GM19463 (cell line): ENCODE results near the gene GRIP1.

Experiments used
- ATAC-seq: cut with Tn5 transposase; IDR thresholded peaks from one replicate; pipeline ENCODE4 v1.9.1; 2021; ENCODE audit warnings: mild to moderate bottlenecking, moderate library complexity; ENCODE audit not compliant: unreplicated experiment

GRIP1 gene

GRCh38 chr12:66694666-66695613, 16.1 kb upstream of the GRIP1 start:
- no peak for ATAC-seq

GRCh38 chr12:66693901-66694513, 15.1 kb upstream of the GRIP1 start:
- peak; percentile 66 for ATAC-seq

GRCh38 chr12:66692986-66693385, 14.1 kb upstream of the GRIP1 start:
- ATAC-seq: no peak

- no peak for ATAC-seq
Observed at GRCh38 chr12:66692170-66692569, 13.3 kb upstream of the GRIP1 start.

- ATAC-seq: peak; percentile 71
Observed at GRCh38 chr12:66688846-66689439, 10.1 kb upstream of the GRIP1 start.

- no peak for ATAC-seq
Observed at GRCh38 chr12:66684222-66684621, 5.3 kb upstream of the GRIP1 start.

- ATAC-seq: no peak
Observed at GRCh38 chr12:66683822-66684221, 4.9 kb upstream of the GRIP1 start.

GRCh38 chr12:66683073-66683472, 4.2 kb upstream of the GRIP1 start:
- ATAC-seq: no peak

- ATAC-seq: no peak
Observed at GRCh38 chr12:66679461-66680084, 697 bp upstream of the GRIP1 start.

- ATAC-seq: no peak
Observed at GRCh38 chr12:66676241-66676640, 2.6 kb downstream of the GRIP1 start.

- no peak for ATAC-seq
Observed at GRCh38 chr12:66674495-66675122, 4.3 kb downstream of the GRIP1 start.

- no peak for ATAC-seq
Observed at GRCh38 chr12:66669541-66669940, 9.3 kb downstream of the GRIP1 start.

GRCh38 chr12:66668311-66668710, 10.6 kb downstream of the GRIP1 start:
- no peak for ATAC-seq

GRCh38 chr12:66667906-66668305, 11.0 kb downstream of the GRIP1 start:
- no peak for ATAC-seq

GRCh38 chr12:66666481-66666880, 12.4 kb downstream of the GRIP1 start:
- no peak for ATAC-seq

GRCh38 chr12:66665435-66665985, 13.4 kb downstream of the GRIP1 start:
- ATAC-seq: no peak

- no peak for ATAC-seq
Observed at GRCh38 chr12:66664076-66664475, 14.8 kb downstream of the GRIP1 start.

- ATAC-seq: no peak
Observed at GRCh38 chr12:66663611-66664010, 15.3 kb downstream of the GRIP1 start.

GRCh38 chr12:66662729-66663128, 16.1 kb downstream of the GRIP1 start:
- no peak for ATAC-seq

- ATAC-seq: no peak
Observed at GRCh38 chr12:66662179-66662578, 16.7 kb downstream of the GRIP1 start.

- ATAC-seq: no peak
Observed at GRCh38 chr12:66661357-66661756, 17.5 kb downstream of the GRIP1 start.
